GM12865 (cell line): Measurements from ENCODE around the gene PCBP4.

Source experiments
- DNase-seq: peaks from one replicate; pipeline ENCODE4 v3.0.0; 2010; ENCODE audit warnings: low read depth
- H3K4me3 ChIP-seq: 2 replicates; pipeline ENCODE4 v1.5.1; 2011; ENCODE audit warnings: mild to moderate bottlenecking, low read depth, low read length, control low read depth
- CTCF ChIP-seq: IDR thresholded peaks from 2 replicates; pipeline ENCODE4 v1.5.1; 2011; ENCODE audit warnings: low read length, control low read depth, low read depth, inconsistent platforms; ENCODE audit not compliant: insufficient read depth; ENCODE audit errors: missing control alignments

The PCBP4 gene

GRCh38 chr3:51954713-51955112 lies 12.5 kb downstream of the PCBP4 start:
- DNase-seq: no peak
- TF ChIP-seq CTCF: no peak
- no peak overlapping the region for H3K4me3 ChIP-seq

GRCh38 chr3:51954105-51954504 lies 13.1 kb downstream of the PCBP4 start:
- no peak overlapping the region for H3K4me3 ChIP-seq
- no peak for DNase-seq
- no peak for TF ChIP-seq CTCF

- no peak for DNase-seq
- no peak overlapping the region for H3K4me3 ChIP-seq
- no peak for TF ChIP-seq CTCF
Observed at GRCh38 chr3:51953445-51953844, 13.8 kb downstream of the PCBP4 start.

GRCh38 chr3:51950899-51951298 lies 16.4 kb downstream of the PCBP4 start:
- no peak for DNase-seq
- H3K4me3 ChIP-seq: no peak overlapping the region
- no peak for TF ChIP-seq CTCF

GRCh38 chr3:51949121-51949520 lies 18.1 kb downstream of the PCBP4 start:
- DNase-seq: no peak
- no peak overlapping the region for H3K4me3 ChIP-seq
- no peak for TF ChIP-seq CTCF

GRCh38 chr3:51948016-51948580 lies 19.2 kb downstream of the PCBP4 start:
- DNase-seq: no peak
- no peak overlapping the region for H3K4me3 ChIP-seq

More at GRCh38 chr3:51948016-51948580, 19.2 kb downstream of the PCBP4 start:
- TF ChIP-seq CTCF: no peak
